UCSD-AML1 (cell line): ENCODE results near the gene COL6A2.

Experiments
- DNase-seq: peaks from one replicate; lab custom pipeline; 2025; ENCODE audit not compliant: unreplicated experiment; lab: John Stamatoyannopoulos, UW

Gene COL6A2

GRCh38 chr21:46153247-46154154 is 55.6 kb downstream of the COL6A2 start:
- DNase-seq, result peak; percentile 47

- DNase-seq, result no peak
These were observed 56.4 kb downstream of the COL6A2 start for GRCh38 chr21:46154155-46154954.

- no peak for DNase-seq
These were observed 57.1 kb downstream of the COL6A2 start for GRCh38 chr21:46154955-46155513.

GRCh38 chr21:46155514-46156377 is 57.8 kb downstream of the COL6A2 start, which contains the start of gene FTCD:
TSS of gene FTCD (minus strand) at chr21:46155579. CDS start at chr21:46155523, 56 bp downstream.
- no peak for DNase-seq

- DNase-seq, result no peak
These were observed 58.4 kb downstream of the COL6A2 start for GRCh38 chr21:46156378-46156645.

GRCh38 chr21:46156678-46157077 is 58.8 kb downstream of the COL6A2 start:
- DNase-seq, result no peak

GRCh38 chr21:46157396-46157986 is 59.6 kb downstream of the COL6A2 start:
- no peak for DNase-seq

- DNase-seq, result no peak
These were observed 60.1 kb downstream of the COL6A2 start for GRCh38 chr21:46157987-46158451.

- DNase-seq, result no peak
These were observed 60.9 kb downstream of the COL6A2 start for GRCh38 chr21:46158666-46159300.

- DNase-seq, result no peak
These were observed 61.5 kb downstream of the COL6A2 start for GRCh38 chr21:46159390-46159789.

GRCh38 chr21:46159841-46160656 is 62.1 kb downstream of the COL6A2 start:
- no peak for DNase-seq

GRCh38 chr21:46160657-46160906 is 62.7 kb downstream of the COL6A2 start:
- no peak for DNase-seq

GRCh38 chr21:46160907-46161632 is 63.2 kb downstream of the COL6A2 start:
- no peak for DNase-seq

GRCh38 chr21:46161633-46162592 is 64.0 kb downstream of the COL6A2 start:
- no peak for DNase-seq

- DNase-seq, result no peak
These were observed 65.5 kb downstream of the COL6A2 start for GRCh38 chr21:46163380-46163779.

- no peak for DNase-seq
These were observed 67.2 kb downstream of the COL6A2 start for GRCh38 chr21:46165098-46165497.

- DNase-seq, result no peak
These were observed 70.3 kb downstream of the COL6A2 start for GRCh38 chr21:46168238-46168637.
